ENCODE data around the gene TEPSIN. TPM values are rescaled to one million over a fixed set of nuclear protein-coding genes. Genes with fewer than 3 reads are reported as not detected.

TEPSIN gene
- total RNA-seq, 1 experiment from 2014 or later, result 40.7 TPM

- no peak for TF ChIP-seq ZMAT4 (CRISPR knock-in tag; IDR thresholded peaks at IDR 0.05)
These were observed 45.2 kb downstream of the TEPSIN start (continued) for GRCh38 chr17:81193470-81194224.

GRCh38 chr17:81193051-81193410 lies 45.8 kb downstream of the TEPSIN start:
- TF ChIP-seq RORB (CRISPR knock-in tag; IDR thresholded peaks at IDR 0.05) (no peak), FOXP1 (CRISPR knock-in tag; IDR thresholded peaks at IDR 0.05; ENCODE audit: borderline replicate concordance) (no peak), NR3C1 (CRISPR knock-in tag; conservative IDR thresholded peaks at IDR 0.05; ENCODE audit: low read depth) (no peak), ELF4 (CRISPR knock-in tag; IDR thresholded peaks at IDR 0.05; ENCODE audit: low read depth) (no peak), ZSCAN18 (CRISPR knock-in tag; IDR thresholded peaks at IDR 0.05) (no peak), USF2 (CRISPR knock-in tag; IDR thresholded peaks at IDR 0.05) (no peak), FOXP4 (CRISPR knock-in tag; IDR thresholded peaks at IDR 0.05) (no peak)
- no peak overlapping the region for H3K4me3 Mint-ChIP-seq
- no peaks in the 10 kb centered on the region for H3K9me3 Mint-ChIP-seq
- H3K4me1 Mint-ChIP-seq, result no peaks in the 10 kb centered on the region
- H3K36me3 Mint-ChIP-seq, result no peaks in the 10 kb centered on the region
- no peaks in the 10 kb centered on the region for H3K27me3 Mint-ChIP-seq (ENCODE audit: low read depth)
- H3K27ac Mint-ChIP-seq, result no peak overlapping the region
- DNase-seq (ENCODE audit: low spot score) (no peak), ATAC-seq (no peak)
- POLR2A ChIA-PET, result no interaction called here
- CTCF ChIA-PET, result interaction anchor here (1.2 to 1.5 kb wide), 2 partner anchors 46 to 50 kb away, joined by 3 to 5 read pairs; partner anchors contain the start of genes NDUFAF8 and TEPSIN

GRCh38 chr17:81192386-81193050 lies 46.3 kb downstream of the TEPSIN start:
- ATAC-seq, result peak; percentile 12; the same call in 1 of the 2 replicates
- ChIA-PET POLR2A (no interaction called here), CTCF (interaction anchor here (0.6 to 1.5 kb wide), 4 partner anchors 16 to 50 kb away, joined by 3 to 5 read pairs (median 3); partner anchors contain the start of genes NDUFAF8 and TEPSIN)
- Mint-ChIP-seq H3K27me3 (ENCODE audit: low read depth) (no peaks in the 10 kb centered on the region), H3K4me1 (no peaks in the 10 kb centered on the region), H3K9me3 (no peaks in the 10 kb centered on the region), H3K36me3 (no peaks in the 10 kb centered on the region), H3K27ac (no peak overlapping the region), H3K4me3 (no peak overlapping the region)
- DNase-seq (ENCODE audit: low spot score), result no peak
- no peak for TF ChIP-seq STAT6 (CRISPR knock-in tag; conservative IDR thresholded peaks at IDR 0.05; ENCODE audit: low read depth)
- no peak for TF ChIP-seq IRF2 (CRISPR knock-in tag; IDR thresholded peaks at IDR 0.05; ENCODE audit: borderline replicate concordance, low read depth)
- no peak for TF ChIP-seq MLX (CRISPR knock-in tag; IDR thresholded peaks at IDR 0.05)
- no peak for TF ChIP-seq IRF1 (CRISPR knock-in tag; IDR thresholded peaks at IDR 0.05)
- TF ChIP-seq EMX1 (CRISPR knock-in tag; IDR thresholded peaks at IDR 0.05), result no peak
- TF ChIP-seq ZNF512 (CRISPR knock-in tag; IDR thresholded peaks at IDR 0.05; ENCODE audit: borderline replicate concordance), result no peak
- no peak for TF ChIP-seq TP53 (CRISPR knock-in tag; IDR thresholded peaks at IDR 0.05)
- no peak for TF ChIP-seq TCF7 (CRISPR knock-in tag; IDR thresholded peaks at IDR 0.05; ENCODE audit: low read depth)
- TF ChIP-seq FOXP1 (CRISPR knock-in tag; IDR thresholded peaks at IDR 0.05; ENCODE audit: borderline replicate concordance), result no peak

Measured in WTC11 (cell line).